SK-N-SH treated with all-trans-retinoic acid at 6 μM for 48 hours (cell line): ENCODE results near the gene SYCE1.

ENCODE experiments used
- ATAC-seq: fragments of 200-7000 bp; cut with Tn5 transposase; 3 replicates; pipeline ENCODE4 v1.9.1; 2020; ENCODE audit warnings: mild to moderate bottlenecking, moderate library complexity
- ARNTL ChIP-seq: fragments of 450-650 bp; formaldehyde crosslinking; IDR thresholded peaks from 2 replicates; pipeline ENCODE4 v1.5.0; 2020; ENCODE audit warnings: low read depth, mild to moderate bottlenecking, moderate library complexity, borderline replicate concordance
- BACH2 ChIP-seq: fragments of 250-450 bp; sonication (Bioruptor Pico); IDR thresholded peaks from 2 replicates; pipeline ENCODE4 v1.9.0; 2021; ENCODE audit warnings: mild to moderate bottlenecking, borderline replicate concordance
- CREB5 ChIP-seq: fragments of 250-450 bp; sonication (Bioruptor Pico); IDR thresholded peaks from 2 replicates; pipeline ENCODE4 v1.5.1; 2020; ENCODE audit warnings: low read depth, mild to moderate bottlenecking, moderate library complexity
- CSDC2 ChIP-seq: fragments of 250-450 bp; sonication (Bioruptor Pico); IDR thresholded peaks from 2 replicates; pipeline ENCODE4 v1.5.0; 2020; ENCODE audit warnings: mild to moderate bottlenecking, moderate library complexity
- CSRNP3 ChIP-seq: fragments of 250-450 bp; sonication (Bioruptor Pico); IDR thresholded peaks from 2 replicates; pipeline ENCODE4 v1.5.1; 2021; ENCODE audit warnings: mild to moderate bottlenecking, moderate library complexity
- ESRRG ChIP-seq: fragments of 250-450 bp; sonication (Bioruptor Pico); IDR thresholded peaks from 2 replicates; pipeline ENCODE4 v1.6.1; 2021; ENCODE audit warnings: mild to moderate bottlenecking
- GLIS3 ChIP-seq: fragments of 250-450 bp; sonication (Bioruptor Pico); IDR thresholded peaks from 2 replicates; pipeline ENCODE4 v1.5.0; 2020; ENCODE audit warnings: mild to moderate bottlenecking, moderate library complexity
- ISL1 ChIP-seq: fragments of 250-450 bp; sonication (Bioruptor Pico); IDR thresholded peaks from 2 replicates; pipeline ENCODE4 v2.1.2; 2022; ENCODE audit warnings: mild to moderate bottlenecking, moderate library complexity
- OSR1 ChIP-seq: fragments of 250-450 bp; sonication (Bioruptor Pico); IDR thresholded peaks from 2 replicates; pipeline ENCODE4 v1.8.0; 2022; ENCODE audit warnings: moderate library complexity, mild to moderate bottlenecking, inconsistent platforms
- PATZ1 ChIP-seq: fragments of 250-450 bp; sonication (Bioruptor Pico); IDR thresholded peaks from 2 replicates; pipeline ENCODE4 v1.8.0; 2020; ENCODE audit warnings: mild to moderate bottlenecking, moderate library complexity, borderline replicate concordance
- POU6F1 ChIP-seq: fragments of 250-450 bp; sonication (Bioruptor Pico); IDR thresholded peaks from 2 replicates; pipeline ENCODE4 v1.8.0; 2021; ENCODE audit warnings: low read depth, mild to moderate bottlenecking, moderate library complexity, borderline replicate concordance
- PPARA ChIP-seq: fragments of 250-450 bp; sonication (Bioruptor Pico); IDR thresholded peaks from 2 replicates; pipeline ENCODE4 v1.5.0; 2020; ENCODE audit warnings: mild to moderate bottlenecking, borderline replicate concordance
- RARB ChIP-seq: fragments of 250-450 bp; sonication (Bioruptor Pico); IDR thresholded peaks from 2 replicates; pipeline ENCODE4 v1.8.0; 2021; ENCODE audit warnings: mild to moderate bottlenecking, moderate library complexity
- SNAI2 ChIP-seq: fragments of 250-450 bp; sonication (Bioruptor Pico); IDR thresholded peaks from 2 replicates; pipeline ENCODE4 v1.5.0; 2020; ENCODE audit warnings: mild to moderate bottlenecking, moderate library complexity
- TCF4 ChIP-seq: fragments of 250-450 bp; sonication (Bioruptor Pico); IDR thresholded peaks from 2 replicates; pipeline ENCODE4 v1.8.0; 2021; ENCODE audit warnings: mild to moderate bottlenecking, moderate library complexity, borderline replicate concordance
- TOX ChIP-seq: fragments of 250-450 bp; sonication (Bioruptor Pico); IDR thresholded peaks from 2 replicates; pipeline ENCODE4 v1.8.0; 2021; ENCODE audit warnings: mild to moderate bottlenecking, moderate library complexity, borderline replicate concordance
- TSHZ2 ChIP-seq: fragments of 250-450 bp; sonication (Bioruptor Pico); IDR thresholded peaks from 2 replicates; pipeline ENCODE4 v1.5.0; 2020; ENCODE audit warnings: mild to moderate bottlenecking, moderate library complexity
- ZC3H10 ChIP-seq: fragments of 250-450 bp; sonication (Bioruptor Pico); IDR thresholded peaks from 2 replicates; pipeline ENCODE4 v1.5.1; 2021; ENCODE audit warnings: mild to moderate bottlenecking, moderate library complexity
- ZFP30 ChIP-seq: fragments of 450-650 bp; formaldehyde crosslinking; IDR thresholded peaks from 2 replicates; pipeline ENCODE4 v1.5.0; 2022; ENCODE audit warnings: mild to moderate bottlenecking, moderate library complexity
- ZNF565 ChIP-seq: fragments of 450-650 bp; formaldehyde crosslinking; conservative IDR thresholded peaks from 2 replicates; pipeline ENCODE4 v1.5.0; 2020; ENCODE audit warnings: low read depth, mild to moderate bottlenecking, moderate library complexity
- ZNF70 ChIP-seq: fragments of 450-650 bp; formaldehyde crosslinking; IDR thresholded peaks from 2 replicates; pipeline ENCODE4 v1.5.0; 2020; ENCODE audit warnings: mild to moderate bottlenecking, moderate library complexity
- ZNF8 ChIP-seq: fragments of 450-650 bp; formaldehyde crosslinking; IDR thresholded peaks from 2 replicates; pipeline ENCODE4 v1.5.0; 2020; ENCODE audit warnings: mild to moderate bottlenecking, moderate library complexity

Gene SYCE1

GRCh38 chr10:133529576-133529946 is 35.8 kb downstream of the SYCE1 start:
- TF ChIP-seq ARNTL (CRISPR knock-in tag) (no peak), SNAI2 (no peak), ZNF8 (CRISPR knock-in tag) (no peak), ESRRG (CRISPR knock-in tag) (no peak), BACH2 (CRISPR knock-in tag) (no peak), TSHZ2 (CRISPR knock-in tag) (no peak), CSDC2 (CRISPR knock-in tag) (no peak), RARB (CRISPR knock-in tag) (no peak)

GRCh38 chr10:133528845-133529575 is 36.4 kb downstream of the SYCE1 start:
- no peak for TF ChIP-seq GLIS3 (CRISPR knock-in tag)
- no peak for TF ChIP-seq SNAI2
- no peak for TF ChIP-seq TCF4 (CRISPR knock-in tag)
- peak; percentile 43; the same call in 2 of the 3 replicates for ATAC-seq

More at GRCh38 chr10:133529576-133529946, 35.8 kb downstream of the SYCE1 start:
- no peak for ATAC-seq

GRCh38 chr10:133528296-133528844 is 37.0 kb downstream of the SYCE1 start:
- ATAC-seq = no peak; the same call in 2 of the 3 replicates
- TF ChIP-seq ZNF8 (CRISPR knock-in tag) = no peak
- TF ChIP-seq PATZ1 (CRISPR knock-in tag) = no peak
- no peak for TF ChIP-seq ZC3H10 (CRISPR knock-in tag)
- no peak for TF ChIP-seq TCF4 (CRISPR knock-in tag)
- TF ChIP-seq OSR1 = no peak
- TF ChIP-seq ISL1 (CRISPR knock-in tag) = no peak
- TF ChIP-seq ZNF565 = no peak
- no peak for TF ChIP-seq SNAI2
- TF ChIP-seq PPARA = no peak
- no peak for TF ChIP-seq POU6F1

- ATAC-seq = no peak
- TF ChIP-seq ZNF70 (no peak), PATZ1 (CRISPR knock-in tag) (no peak), CREB5 (CRISPR knock-in tag) (no peak), SNAI2 (no peak), CSRNP3 (CRISPR knock-in tag) (no peak), POU6F1 (no peak), TOX (CRISPR knock-in tag) (no peak), ZC3H10 (CRISPR knock-in tag) (no peak), RARB (CRISPR knock-in tag) (no peak), ZFP30 (CRISPR knock-in tag) (no peak)
- TF ChIP-seq, all 23 proteins: peak for 0
Observed at GRCh38 chr10:133527771-133528271, 37.6 kb downstream of the SYCE1 start.
